HEK293 (cell line): ENCODE results near the gene TMEM205.

Experiments
- CTCF ChIA-PET: fragments of 350-600 bp; formaldehyde crosslinking; extraction: SDS; loops from one replicate; lab custom pipeline; 2021; ENCODE audit warnings: antibody characterized with exemption; lab: Yijun Ruan, JAX
- POLR2A ChIA-PET: fragments of 300-600 bp; formaldehyde crosslinking; extraction: SDS; loops from one replicate; lab custom pipeline; 2020; ENCODE audit warnings: antibody characterized with exemption, inconsistent platforms; lab: Yijun Ruan, JAX
- H3K27ac ChIP-seq: fragments of 200-500 bp; sonication (Bioruptor generic); 2 replicates; pipeline ENCODE4 v1.5.1; 2014; ENCODE audit warnings: low read depth, low read length, control low read depth, inconsistent platforms; ENCODE audit errors: extremely low read depth
- H3K36me3 ChIP-seq, 2 experiments: fragments of 200-500 bp in 1 of 2; sonication (Bioruptor generic) in 1 of 2; 1 replicate in 1 of 2; 2 replicates in 1 of 2; pipeline ENCODE4 v1.5.1; 2014 to 2017; ENCODE audit warnings: inconsistent platforms in 2 of 2, low read length in 2 of 2; ENCODE audit not compliant: control insufficient read depth in 2 of 2, insufficient read depth in 1 of 2
- H3K4me1 ChIP-seq: fragments of 200-500 bp; sonication (Bioruptor generic); 2 replicates; pipeline ENCODE4 v1.5.1; 2014; ENCODE audit warnings: mild to moderate bottlenecking, low read length, inconsistent platforms; ENCODE audit not compliant: control insufficient read depth, insufficient read depth
- H3K4me3 ChIP-seq: 2 replicates; pipeline ENCODE4 v1.5.1; 2011; ENCODE audit warnings: low read depth, mild to moderate bottlenecking, control low read depth, low read length, moderate library complexity
- H3K9me3 ChIP-seq: fragments of 200-500 bp; sonication (Bioruptor generic); 2 replicates; pipeline ENCODE4 v1.5.1; 2014; ENCODE audit warnings: low read depth, low read length, inconsistent platforms; ENCODE audit not compliant: control insufficient read depth, insufficient read depth
- HOXA7 ChIP-seq: sonication (generic); formaldehyde crosslinking; IDR thresholded peaks from 2 replicates; pipeline ENCODE4 v1.8.1; 2022; ENCODE audit warnings: missing genetic modification reagents, borderline replicate concordance
- KLF7 ChIP-seq: fragments of 450-650 bp; formaldehyde crosslinking; IDR thresholded peaks from 2 replicates; pipeline ENCODE4 v1.5.1; 2016; ENCODE audit warnings: missing biosample characterization, missing genetic modification characterization, borderline replicate concordance
- SP2 ChIP-seq: fragments of 450-650 bp; formaldehyde crosslinking; IDR thresholded peaks from 2 replicates; pipeline ENCODE4 v1.5.1; 2016; ENCODE audit warnings: missing biosample characterization, missing genetic modification characterization
- ZBTB20 ChIP-seq: fragments of 450-650 bp; formaldehyde crosslinking; IDR thresholded peaks from 2 replicates; pipeline ENCODE4 v1.5.1; 2016; ENCODE audit warnings: missing biosample characterization, missing genetic modification characterization
- ZFP69B ChIP-seq: fragments of 450-650 bp; formaldehyde crosslinking; IDR thresholded peaks from 2 replicates; pipeline ENCODE4 v1.5.1; 2016; ENCODE audit warnings: missing biosample characterization, missing genetic modification characterization
- ZNF146 ChIP-seq: fragments of 450-650 bp; formaldehyde crosslinking; IDR thresholded peaks from 2 replicates; pipeline ENCODE4 v1.5.1; 2016; ENCODE audit warnings: missing biosample characterization, missing genetic modification characterization
- ZNF248 ChIP-seq: fragments of 450-650 bp; formaldehyde crosslinking; IDR thresholded peaks from 2 replicates; pipeline ENCODE4 v1.5.1; 2017; ENCODE audit warnings: missing biosample characterization, missing genetic modification characterization
- ZNF274 ChIP-seq, 2 experiments: fragments of 200-500 bp in 1 of 2; fragments of 450-650 bp in 1 of 2; sonication (Bioruptor generic) in 1 of 2; formaldehyde crosslinking in 1 of 2; IDR thresholded peaks; 2 replicates each; pipeline versions ENCODE4 v1.5.1 to v1.6.1; 2014 to 2016; ENCODE audit warnings: borderline replicate concordance in 1 of 2, inconsistent platforms in 1 of 2, low read length in 1 of 2, missing biosample characterization in 1 of 2, missing genetic modification characterization in 1 of 2
- ZNF324 ChIP-seq: fragments of 450-650 bp; formaldehyde crosslinking; IDR thresholded peaks from 2 replicates; pipeline ENCODE4 v1.5.1; 2016; ENCODE audit warnings: missing biosample characterization, missing genetic modification characterization
- ZNF366 ChIP-seq: fragments of 450-650 bp; formaldehyde crosslinking; conservative IDR thresholded peaks from 2 replicates; pipeline ENCODE4 v1.5.1; 2016; ENCODE audit warnings: missing biosample characterization, missing genetic modification characterization
- ZNF544 ChIP-seq: fragments of 450-650 bp; formaldehyde crosslinking; IDR thresholded peaks from 2 replicates; pipeline ENCODE4 v1.5.0; 2017; ENCODE audit warnings: missing biosample characterization, missing genetic modification characterization
- ZNF558 ChIP-seq: fragments of 450-650 bp; formaldehyde crosslinking; IDR thresholded peaks from 2 replicates; pipeline ENCODE4 v1.5.1; 2016; ENCODE audit warnings: missing biosample characterization, missing genetic modification characterization
- ZNF600 ChIP-seq: fragments of 450-650 bp; formaldehyde crosslinking; IDR thresholded peaks from 2 replicates; pipeline ENCODE4 v1.5.1; 2016; ENCODE audit warnings: missing biosample characterization, missing genetic modification characterization
- ZNF785 ChIP-seq: fragments of 450-650 bp; formaldehyde crosslinking; IDR thresholded peaks from 2 replicates; pipeline ENCODE4 v1.5.1; 2016; ENCODE audit warnings: missing biosample characterization, missing genetic modification characterization
- ZNF843 ChIP-seq: fragments of 450-650 bp; formaldehyde crosslinking; IDR thresholded peaks from 2 replicates; pipeline ENCODE4 v1.5.1; 2016; ENCODE audit warnings: missing biosample characterization, missing genetic modification characterization
- TF ChIP-seq, protein P1 (sequence below): fragments of 450-650 bp; formaldehyde crosslinking; IDR thresholded peaks from 2 replicates; pipeline ENCODE4 v1.5.1; 2016; ENCODE audit warnings: missing biosample characterization, missing genetic modification characterization
- TF ChIP-seq, protein P2 (sequence below): fragments of 450-650 bp; formaldehyde crosslinking; IDR thresholded peaks from 2 replicates; pipeline ENCODE4 v1.5.1; 2016; ENCODE audit warnings: missing biosample characterization, missing genetic modification characterization
- TF ChIP-seq, protein P3 (sequence below): fragments of 450-650 bp; formaldehyde crosslinking; IDR thresholded peaks from 2 replicates; pipeline ENCODE4 v1.5.1; 2017; ENCODE audit warnings: missing biosample characterization, mild to moderate bottlenecking, missing genetic modification characterization, moderate library complexity
- TF ChIP-seq, protein P4 (sequence below): fragments of 450-650 bp; formaldehyde crosslinking; IDR thresholded peaks from 2 replicates; pipeline ENCODE4 v1.5.1; 2016; ENCODE audit warnings: missing biosample characterization, missing genetic modification characterization, borderline replicate concordance
- TF ChIP-seq, protein P5 (sequence below): fragments of 450-650 bp; formaldehyde crosslinking; IDR thresholded peaks from 2 replicates; pipeline ENCODE4 v1.5.1; 2016; ENCODE audit warnings: missing biosample characterization, missing genetic modification characterization
- TF ChIP-seq, protein P6 (sequence below): fragments of 450-650 bp; formaldehyde crosslinking; IDR thresholded peaks from 2 replicates; pipeline ENCODE4 v1.5.1; 2016; ENCODE audit warnings: missing biosample characterization, missing genetic modification characterization

Gene TMEM205

DNA sequence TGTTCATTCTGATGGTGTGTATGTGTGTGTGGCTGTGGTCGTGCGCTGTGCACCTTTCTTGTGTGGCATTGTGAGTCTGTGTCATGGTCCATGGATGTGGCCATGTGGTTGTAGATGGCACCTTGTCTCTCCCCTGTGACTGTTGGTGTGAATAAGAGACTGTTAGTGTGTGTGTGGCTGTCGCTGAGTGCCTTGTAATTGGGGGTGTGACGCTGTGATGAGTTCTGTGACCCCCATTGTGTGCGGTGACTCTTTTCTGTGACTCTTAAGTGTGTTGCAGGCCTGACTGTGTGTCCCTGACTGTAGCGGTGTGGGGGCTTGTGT lies 10.0 kb upstream of the TMEM205 start:
- no peak overlapping the region for H3K27ac ChIP-seq
- H3K4me3 ChIP-seq = no peak overlapping the region
- POLR2A ChIA-PET = interaction anchor here (1.4 kb wide), 1 partner anchor 18 kb away, joined by 4 read pairs; the partner anchor contains the start of gene SWSAP1
- no peaks in the 10 kb centered on the region for H3K36me3 ChIP-seq
- H3K4me1 ChIP-seq = no peaks in the 10 kb centered on the region; the same call in 1 of the 2 replicates
- no peaks in the 10 kb centered on the region for H3K9me3 ChIP-seq
- CTCF ChIA-PET = no interaction called here
- TF ChIP-seq ZNF274 (IDR thresholded peaks at IDR 0.05; ENCODE audit: low read length) = no peak
- TF ChIP-seq ZNF274 (tag by site-specific recombination; IDR thresholded peaks at IDR 0.05; ENCODE audit: borderline replicate concordance) = no peak
- TF ChIP-seq, protein P1, sequence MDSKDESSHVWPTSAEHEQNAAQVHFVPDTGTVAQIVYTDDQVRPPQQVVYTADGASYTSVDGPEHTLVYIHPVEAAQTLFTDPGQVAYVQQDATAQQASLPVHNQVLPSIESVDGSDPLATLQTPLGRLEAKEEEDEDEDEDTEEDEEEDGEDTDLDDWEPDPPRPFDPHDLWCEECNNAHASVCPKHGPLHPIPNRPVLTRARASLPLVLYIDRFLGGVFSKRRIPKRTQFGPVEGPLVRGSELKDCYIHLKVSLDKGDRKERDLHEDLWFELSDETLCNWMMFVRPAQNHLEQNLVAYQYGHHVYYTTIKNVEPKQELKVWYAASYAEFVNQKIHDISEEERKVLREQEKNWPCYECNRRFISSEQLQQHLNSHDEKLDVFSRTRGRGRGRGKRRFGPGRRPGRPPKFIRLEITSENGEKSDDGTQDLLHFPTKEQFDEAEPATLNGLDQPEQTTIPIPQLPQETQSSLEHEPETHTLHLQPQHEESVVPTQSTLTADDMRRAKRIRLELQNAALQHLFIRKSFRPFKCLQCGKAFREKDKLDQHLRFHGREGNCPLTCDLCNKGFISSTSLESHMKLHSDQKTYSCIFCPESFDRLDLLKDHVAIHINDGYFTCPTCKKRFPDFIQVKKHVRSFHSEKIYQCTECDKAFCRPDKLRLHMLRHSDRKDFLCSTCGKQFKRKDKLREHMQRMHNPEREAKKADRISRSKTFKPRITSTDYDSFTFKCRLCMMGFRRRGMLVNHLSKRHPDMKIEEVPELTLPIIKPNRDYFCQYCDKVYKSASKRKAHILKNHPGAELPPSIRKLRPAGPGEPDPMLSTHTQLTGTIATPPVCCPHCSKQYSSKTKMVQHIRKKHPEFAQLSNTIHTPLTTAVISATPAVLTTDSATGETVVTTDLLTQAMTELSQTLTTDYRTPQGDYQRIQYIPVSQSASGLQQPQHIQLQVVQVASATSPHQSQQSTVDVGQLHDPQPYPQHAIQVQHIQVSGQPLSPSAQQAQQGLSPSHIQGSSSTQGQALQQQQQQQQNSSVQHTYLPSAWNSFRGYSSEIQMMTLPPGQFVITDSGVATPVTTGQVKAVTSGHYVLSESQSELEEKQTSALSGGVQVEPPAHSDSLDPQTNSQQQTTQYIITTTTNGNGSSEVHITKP (tag by site-specific recombination) = no peak
- 0 out of 2 replicates have a peak, but pooled peaks have one; percentile 5 for TF ChIP-seq ZNF843 (tag by site-specific recombination)
- no peak for TF ChIP-seq ZNF366
- peak; percentile 5; the same call in 1 of the 2 replicates for TF ChIP-seq ZBTB20 (tag by site-specific recombination)
- TF ChIP-seq, protein P2, sequence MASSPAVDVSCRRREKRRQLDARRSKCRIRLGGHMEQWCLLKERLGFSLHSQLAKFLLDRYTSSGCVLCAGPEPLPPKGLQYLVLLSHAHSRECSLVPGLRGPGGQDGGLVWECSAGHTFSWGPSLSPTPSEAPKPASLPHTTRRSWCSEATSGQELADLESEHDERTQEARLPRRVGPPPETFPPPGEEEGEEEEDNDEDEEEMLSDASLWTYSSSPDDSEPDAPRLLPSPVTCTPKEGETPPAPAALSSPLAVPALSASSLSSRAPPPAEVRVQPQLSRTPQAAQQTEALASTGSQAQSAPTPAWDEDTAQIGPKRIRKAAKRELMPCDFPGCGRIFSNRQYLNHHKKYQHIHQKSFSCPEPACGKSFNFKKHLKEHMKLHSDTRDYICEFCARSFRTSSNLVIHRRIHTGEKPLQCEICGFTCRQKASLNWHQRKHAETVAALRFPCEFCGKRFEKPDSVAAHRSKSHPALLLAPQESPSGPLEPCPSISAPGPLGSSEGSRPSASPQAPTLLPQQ = no peak
- no peak for TF ChIP-seq ZNF558 (tag by site-specific recombination)
- TF ChIP-seq ZNF544 (tag by site-specific recombination) = no peak
- TF ChIP-seq ZNF146 (tag by site-specific recombination) = no peak
- no peak; the same call in 1 of the 2 replicates for TF ChIP-seq ZNF248
- TF ChIP-seq ZNF785 (tag by site-specific recombination) = no peak
- TF ChIP-seq, protein P3, sequence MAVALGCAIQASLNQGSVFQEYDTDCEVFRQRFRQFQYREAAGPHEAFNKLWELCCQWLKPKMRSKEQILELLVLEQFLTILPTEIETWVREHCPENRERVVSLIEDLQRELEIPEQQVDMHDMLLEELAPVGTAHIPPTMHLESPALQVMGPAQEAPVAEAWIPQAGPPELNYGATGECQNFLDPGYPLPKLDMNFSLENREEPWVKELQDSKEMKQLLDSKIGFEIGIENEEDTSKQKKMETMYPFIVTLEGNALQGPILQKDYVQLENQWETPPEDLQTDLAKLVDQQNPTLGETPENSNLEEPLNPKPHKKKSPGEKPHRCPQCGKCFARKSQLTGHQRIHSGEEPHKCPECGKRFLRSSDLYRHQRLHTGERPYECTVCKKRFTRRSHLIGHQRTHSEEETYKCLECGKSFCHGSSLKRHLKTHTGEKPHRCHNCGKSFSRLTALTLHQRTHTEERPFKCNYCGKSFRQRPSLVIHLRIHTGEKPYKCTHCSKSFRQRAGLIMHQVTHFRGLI (tag by site-specific recombination) = no peak
- TF ChIP-seq SP2 = no peak
- TF ChIP-seq ZNF324 (tag by site-specific recombination) = 0 out of 2 replicates have a peak, but pooled peaks have one; percentile 6
- no peak for TF ChIP-seq ZFP69B (tag by site-specific recombination)
- TF ChIP-seq, protein P4, sequence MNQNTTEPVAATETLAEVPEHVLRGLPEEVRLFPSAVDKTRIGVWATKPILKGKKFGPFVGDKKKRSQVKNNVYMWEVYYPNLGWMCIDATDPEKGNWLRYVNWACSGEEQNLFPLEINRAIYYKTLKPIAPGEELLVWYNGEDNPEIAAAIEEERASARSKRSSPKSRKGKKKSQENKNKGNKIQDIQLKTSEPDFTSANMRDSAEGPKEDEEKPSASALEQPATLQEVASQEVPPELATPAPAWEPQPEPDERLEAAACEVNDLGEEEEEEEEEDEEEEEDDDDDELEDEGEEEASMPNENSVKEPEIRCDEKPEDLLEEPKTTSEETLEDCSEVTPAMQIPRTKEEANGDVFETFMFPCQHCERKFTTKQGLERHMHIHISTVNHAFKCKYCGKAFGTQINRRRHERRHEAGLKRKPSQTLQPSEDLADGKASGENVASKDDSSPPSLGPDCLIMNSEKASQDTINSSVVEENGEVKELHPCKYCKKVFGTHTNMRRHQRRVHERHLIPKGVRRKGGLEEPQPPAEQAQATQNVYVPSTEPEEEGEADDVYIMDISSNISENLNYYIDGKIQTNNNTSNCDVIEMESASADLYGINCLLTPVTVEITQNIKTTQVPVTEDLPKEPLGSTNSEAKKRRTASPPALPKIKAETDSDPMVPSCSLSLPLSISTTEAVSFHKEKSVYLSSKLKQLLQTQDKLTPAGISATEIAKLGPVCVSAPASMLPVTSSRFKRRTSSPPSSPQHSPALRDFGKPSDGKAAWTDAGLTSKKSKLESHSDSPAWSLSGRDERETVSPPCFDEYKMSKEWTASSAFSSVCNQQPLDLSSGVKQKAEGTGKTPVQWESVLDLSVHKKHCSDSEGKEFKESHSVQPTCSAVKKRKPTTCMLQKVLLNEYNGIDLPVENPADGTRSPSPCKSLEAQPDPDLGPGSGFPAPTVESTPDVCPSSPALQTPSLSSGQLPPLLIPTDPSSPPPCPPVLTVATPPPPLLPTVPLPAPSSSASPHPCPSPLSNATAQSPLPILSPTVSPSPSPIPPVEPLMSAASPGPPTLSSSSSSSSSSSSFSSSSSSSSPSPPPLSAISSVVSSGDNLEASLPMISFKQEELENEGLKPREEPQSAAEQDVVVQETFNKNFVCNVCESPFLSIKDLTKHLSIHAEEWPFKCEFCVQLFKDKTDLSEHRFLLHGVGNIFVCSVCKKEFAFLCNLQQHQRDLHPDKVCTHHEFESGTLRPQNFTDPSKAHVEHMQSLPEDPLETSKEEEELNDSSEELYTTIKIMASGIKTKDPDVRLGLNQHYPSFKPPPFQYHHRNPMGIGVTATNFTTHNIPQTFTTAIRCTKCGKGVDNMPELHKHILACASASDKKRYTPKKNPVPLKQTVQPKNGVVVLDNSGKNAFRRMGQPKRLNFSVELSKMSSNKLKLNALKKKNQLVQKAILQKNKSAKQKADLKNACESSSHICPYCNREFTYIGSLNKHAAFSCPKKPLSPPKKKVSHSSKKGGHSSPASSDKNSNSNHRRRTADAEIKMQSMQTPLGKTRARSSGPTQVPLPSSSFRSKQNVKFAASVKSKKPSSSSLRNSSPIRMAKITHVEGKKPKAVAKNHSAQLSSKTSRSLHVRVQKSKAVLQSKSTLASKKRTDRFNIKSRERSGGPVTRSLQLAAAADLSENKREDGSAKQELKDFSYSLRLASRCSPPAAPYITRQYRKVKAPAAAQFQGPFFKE (tag by site-specific recombination) = no peak
- TF ChIP-seq HOXA7 = no peak
- no peak for TF ChIP-seq ZNF600 (tag by site-specific recombination)
- TF ChIP-seq, protein P5, sequence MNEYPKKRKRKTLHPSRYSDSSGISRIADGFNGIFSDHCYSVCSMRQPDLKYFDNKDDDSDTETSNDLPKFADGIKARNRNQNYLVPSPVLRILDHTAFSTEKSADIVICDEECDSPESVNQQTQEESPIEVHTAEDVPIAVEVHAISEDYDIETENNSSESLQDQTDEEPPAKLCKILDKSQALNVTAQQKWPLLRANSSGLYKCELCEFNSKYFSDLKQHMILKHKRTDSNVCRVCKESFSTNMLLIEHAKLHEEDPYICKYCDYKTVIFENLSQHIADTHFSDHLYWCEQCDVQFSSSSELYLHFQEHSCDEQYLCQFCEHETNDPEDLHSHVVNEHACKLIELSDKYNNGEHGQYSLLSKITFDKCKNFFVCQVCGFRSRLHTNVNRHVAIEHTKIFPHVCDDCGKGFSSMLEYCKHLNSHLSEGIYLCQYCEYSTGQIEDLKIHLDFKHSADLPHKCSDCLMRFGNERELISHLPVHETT = peak; percentile 10; the same call in 1 of the 2 replicates
- no peak for TF ChIP-seq KLF7 (tag by site-specific recombination)
- TF ChIP-seq, protein P6, sequence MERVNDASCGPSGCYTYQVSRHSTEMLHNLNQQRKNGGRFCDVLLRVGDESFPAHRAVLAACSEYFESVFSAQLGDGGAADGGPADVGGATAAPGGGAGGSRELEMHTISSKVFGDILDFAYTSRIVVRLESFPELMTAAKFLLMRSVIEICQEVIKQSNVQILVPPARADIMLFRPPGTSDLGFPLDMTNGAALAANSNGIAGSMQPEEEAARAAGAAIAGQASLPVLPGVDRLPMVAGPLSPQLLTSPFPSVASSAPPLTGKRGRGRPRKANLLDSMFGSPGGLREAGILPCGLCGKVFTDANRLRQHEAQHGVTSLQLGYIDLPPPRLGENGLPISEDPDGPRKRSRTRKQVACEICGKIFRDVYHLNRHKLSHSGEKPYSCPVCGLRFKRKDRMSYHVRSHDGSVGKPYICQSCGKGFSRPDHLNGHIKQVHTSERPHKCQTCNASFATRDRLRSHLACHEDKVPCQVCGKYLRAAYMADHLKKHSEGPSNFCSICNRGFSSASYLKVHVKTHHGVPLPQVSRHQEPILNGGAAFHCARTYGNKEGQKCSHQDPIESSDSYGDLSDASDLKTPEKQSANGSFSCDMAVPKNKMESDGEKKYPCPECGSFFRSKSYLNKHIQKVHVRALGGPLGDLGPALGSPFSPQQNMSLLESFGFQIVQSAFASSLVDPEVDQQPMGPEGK = 0 out of 2 replicates have a peak, but pooled peaks have one; percentile 42
